DND-41 (cell line): ENCODE results near the gene ENTPD5.

Experiments used
- ATAC-seq: fragments of 200-7000 bp; cut with Tn5 transposase; 3 replicates; pipeline ENCODE4 v1.9.1; 2021; ENCODE audit warnings: low read depth; ENCODE audit not compliant: insufficient read depth
- DNase-seq: peaks from one replicate; pipeline ENCODE4 v3.0.0-alpha.2; 2020
- H2AFZ ChIP-seq: 2 replicates; pipeline ENCODE4 v1.6.0; 2012; ENCODE audit warnings: low read depth, low read length
- H3K27ac ChIP-seq: 2 replicates; pipeline ENCODE4 v1.5.1; 2012; ENCODE audit warnings: low read length, inconsistent platforms
- H3K27me3 ChIP-seq: fragments of 200-600 bp; sonication (generic); 2 replicates; pipeline ENCODE4 v1.6.0; 2012; ENCODE audit warnings: low read length, mild to moderate bottlenecking, inconsistent platforms; ENCODE audit not compliant: insufficient read depth, poor library complexity
- H3K36me3 ChIP-seq: 2 replicates; pipeline ENCODE4 v1.5.1; 2012; ENCODE audit warnings: low read length, inconsistent platforms; ENCODE audit not compliant: insufficient read depth
- H3K4me1 ChIP-seq: 2 replicates; pipeline ENCODE4 v1.5.1; 2012; ENCODE audit warnings: mild to moderate bottlenecking, low read length; ENCODE audit not compliant: insufficient read depth
- H3K4me2 ChIP-seq: 2 replicates; pipeline ENCODE4 v1.6.0; 2012; ENCODE audit warnings: mild to moderate bottlenecking, moderate library complexity, low read length, inconsistent platforms; ENCODE audit not compliant: insufficient read depth
- H3K4me3 ChIP-seq, 2 experiments: fragments of 200-600 bp in 1 of 2; shearing (Covaris generic) in 1 of 2; 2 replicates each; pipeline ENCODE4 v1.5.1; 2012 to 2016; ENCODE audit warnings: inconsistent platforms in 2 of 2, low read length in 2 of 2, mild to moderate bottlenecking in 2 of 2, low read depth in 1 of 2, moderate library complexity in 1 of 2
- H3K79me2 ChIP-seq: 2 replicates; pipeline ENCODE4 v1.6.0; 2012; ENCODE audit warnings: low read length, inconsistent platforms; ENCODE audit not compliant: insufficient read depth
- H3K9ac ChIP-seq: 2 replicates; pipeline ENCODE4 v1.6.0; 2012; ENCODE audit warnings: low read depth, mild to moderate bottlenecking, inconsistent platforms, low read length, moderate library complexity
- H3K9me3 ChIP-seq: 2 replicates; pipeline ENCODE4 v1.5.1; 2012; ENCODE audit warnings: low read length, moderate library complexity, mild to moderate bottlenecking, inconsistent platforms; ENCODE audit not compliant: insufficient read depth, severe bottlenecking
- H4K20me1 ChIP-seq: 2 replicates; pipeline ENCODE4 v1.6.0; 2012; ENCODE audit warnings: low read length; ENCODE audit not compliant: insufficient read depth
- CTCF ChIP-seq: IDR thresholded peaks from 2 replicates; pipeline ENCODE4 v1.5.1; 2012; ENCODE audit warnings: borderline replicate concordance, low read length, moderate library complexity, mild to moderate bottlenecking; ENCODE audit not compliant: poor library complexity, severe bottlenecking; ENCODE audit errors: extremely low read depth
- EZH2 ChIP-seq: IDR thresholded peaks from 3 replicates; pipeline ENCODE4 v1.6.1; 2012; ENCODE audit warnings: borderline replicate concordance, low read depth, mild to moderate bottlenecking, moderate library complexity, low read length, inconsistent platforms; ENCODE audit not compliant: severe bottlenecking

Gene ENTPD5

GRCh38 chr14:73943083-73943482 is 76.0 kb downstream of the ENTPD5 start:
- no peaks in the 10 kb centered on the region for H3K4me1 ChIP-seq
- no peaks in the 10 kb centered on the region; the same call in 1 of the 2 replicates for H4K20me1 ChIP-seq
- ATAC-seq (no peak), DNase-seq (no peak)
- H3K27me3 ChIP-seq: no peaks in the 10 kb centered on the region
- H3K9me3 ChIP-seq: no peaks in the 10 kb centered on the region
- no peaks in the 10 kb centered on the region for H3K79me2 ChIP-seq
- H2AFZ ChIP-seq: no peak overlapping the region
- TF ChIP-seq EZH2 (no peak), CTCF (no peak)
- no peak overlapping the region for H3K4me2 ChIP-seq
- H3K36me3 ChIP-seq: peaks cover 3% of the 10 kb centered on the region; the same call in 1 of the 2 replicates
- no peak overlapping the region for H3K27ac ChIP-seq
- H3K9ac ChIP-seq: no peak overlapping the region
- no peak overlapping the region for H3K4me3 ChIP-seq

GRCh38 chr14:73942180-73942579 is 76.9 kb downstream of the ENTPD5 start:
- no peak for ATAC-seq
- Histone ChIP-seq H3K4me2 (no peak overlapping the region), H3K27ac (no peak overlapping the region), H3K27me3 (no peaks in the 10 kb centered on the region), H3K36me3 (peaks cover 4% of the 10 kb centered on the region; the same call in 1 of the 2 replicates), H3K9ac (no peak overlapping the region), H3K4me1 (no peaks in the 10 kb centered on the region), H4K20me1 (no peaks in the 10 kb centered on the region; the same call in 1 of the 2 replicates), H2AFZ (no peak overlapping the region), H3K4me3 (no peak overlapping the region), H3K79me2 (no peaks in the 10 kb centered on the region), H3K9me3 (no peaks in the 10 kb centered on the region)
- no peak for DNase-seq
- TF ChIP-seq CTCF: no peak
- no peak for TF ChIP-seq EZH2

- no peaks in the 10 kb centered on the region for H3K27me3 ChIP-seq
- no peak for TF ChIP-seq CTCF
- TF ChIP-seq EZH2: no peak
- H4K20me1 ChIP-seq: peaks cover 2% of the 10 kb centered on the region; the same call in 1 of the 2 replicates
- H3K27ac ChIP-seq: no peak overlapping the region
- ATAC-seq (no peak), DNase-seq (no peak)
- H3K9ac ChIP-seq: no peak overlapping the region
- no peak overlapping the region for H3K4me2 ChIP-seq
- no peaks in the 10 kb centered on the region for H3K79me2 ChIP-seq
- no peaks in the 10 kb centered on the region for H3K4me1 ChIP-seq
- no peak overlapping the region for H3K4me3 ChIP-seq
- H2AFZ ChIP-seq: no peak overlapping the region
- H3K36me3 ChIP-seq: peaks cover 32% of the 10 kb centered on the region
- no peaks in the 10 kb centered on the region for H3K9me3 ChIP-seq
These were observed 82.1 kb downstream of the ENTPD5 start for GRCh38 chr14:73937012-73937411.

DNA sequence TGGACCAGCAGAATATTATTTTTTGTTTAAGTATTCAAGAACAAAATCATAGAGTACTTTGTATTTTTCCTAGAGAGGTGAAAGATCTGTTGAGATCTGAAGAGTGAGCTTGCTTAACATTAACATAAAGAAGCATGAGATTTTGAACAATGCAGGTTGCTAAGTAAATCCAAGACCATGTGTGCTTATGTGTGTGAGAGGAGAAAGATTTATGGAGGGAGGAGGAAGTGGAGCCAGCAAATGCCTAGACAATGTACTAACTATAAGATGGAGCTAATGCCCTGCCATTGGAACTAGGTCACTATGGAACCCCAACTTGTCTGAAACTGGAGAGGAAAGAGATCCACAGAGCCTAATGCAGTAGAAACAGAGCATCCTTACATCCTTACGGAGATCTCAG is 82.5 kb downstream of the ENTPD5 start:
- Histone ChIP-seq H3K27me3 (no peaks in the 10 kb centered on the region), H3K79me2 (no peaks in the 10 kb centered on the region), H3K9me3 (no peaks in the 10 kb centered on the region), H3K4me3 (no peak overlapping the region), H2AFZ (no peak overlapping the region), H3K27ac (no peak overlapping the region), H3K4me1 (no peaks in the 10 kb centered on the region), H3K4me2 (no peak overlapping the region), H3K9ac (no peak overlapping the region), H4K20me1 (peaks cover 2% of the 10 kb centered on the region; the same call in 1 of the 2 replicates), H3K36me3 (peaks cover 36% of the 10 kb centered on the region)
- DNase-seq (no peak), ATAC-seq (no peak)
- no peak for TF ChIP-seq EZH2
